GM19395 (cell line): Measurements from ENCODE around the gene EGR1.

Experiments used
- ATAC-seq: cut with Tn5 transposase; IDR thresholded peaks from one replicate; pipeline ENCODE4 v1.9.1; 2021; ENCODE audit warnings: mild to moderate bottlenecking, moderate library complexity; ENCODE audit not compliant: unreplicated experiment

Gene EGR1

DNA sequence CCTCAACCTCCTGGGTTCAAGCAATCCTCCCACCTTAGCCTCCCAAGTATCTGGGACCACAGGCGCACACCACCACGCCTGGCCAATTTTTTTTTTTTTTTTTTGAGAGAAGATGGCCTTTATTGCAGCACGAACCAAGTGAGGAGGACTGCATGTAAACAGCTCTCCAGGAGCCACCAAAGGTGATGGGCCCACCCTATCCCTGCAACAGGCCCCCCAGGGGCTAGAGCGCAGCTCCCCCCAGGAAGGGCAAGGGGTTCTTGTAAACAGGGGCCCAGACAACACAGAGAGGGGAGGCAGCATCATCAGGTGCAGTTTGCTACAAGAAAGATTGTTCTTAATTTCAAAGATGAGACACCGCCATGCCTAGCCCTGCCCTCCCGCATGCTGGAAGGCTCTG, 12.6 kb upstream of the EGR1 start:
- no peak for ATAC-seq

DNA sequence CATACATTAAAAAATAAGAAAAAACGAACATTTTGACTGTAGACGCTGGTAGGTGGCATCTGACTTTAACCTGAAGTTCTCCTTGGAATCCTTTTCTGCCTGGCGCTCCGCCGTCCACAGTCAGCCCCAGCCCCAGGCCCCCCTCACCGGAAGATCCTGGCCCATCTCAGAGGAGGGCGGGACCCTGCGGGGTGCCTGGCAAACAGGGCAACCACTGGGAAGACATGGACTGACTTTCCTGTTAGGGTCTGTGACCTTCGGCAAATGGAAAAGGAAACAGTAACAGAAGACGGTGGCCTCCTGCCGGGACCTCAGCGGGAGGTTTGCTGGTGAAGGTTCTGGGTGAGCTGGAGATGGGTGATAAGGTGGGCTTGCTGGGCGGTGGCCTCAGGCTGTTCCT, 11.7 kb upstream of the EGR1 start:
- no peak for ATAC-seq

DNA sequence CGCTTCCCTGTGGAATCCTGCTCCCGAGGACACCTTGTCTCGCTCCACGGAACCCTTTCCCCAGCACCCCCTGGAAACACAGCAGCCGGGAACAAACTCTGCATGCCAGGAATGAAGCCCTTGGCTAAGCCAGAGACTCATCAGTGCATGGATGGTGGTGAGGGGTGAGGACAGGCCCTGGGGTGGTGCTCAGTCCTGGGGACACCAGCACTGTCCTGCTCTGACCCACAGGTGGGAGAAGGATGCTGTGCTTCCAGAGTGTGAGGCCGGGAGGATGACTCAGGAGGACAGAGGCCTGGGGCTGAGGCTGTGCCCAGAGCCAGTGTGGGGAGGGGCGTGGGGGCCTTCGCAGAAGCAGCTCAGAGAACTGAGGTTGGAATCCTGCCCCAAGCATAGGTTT, 11.2 kb upstream of the EGR1 start:
- ATAC-seq, result no peak

DNA sequence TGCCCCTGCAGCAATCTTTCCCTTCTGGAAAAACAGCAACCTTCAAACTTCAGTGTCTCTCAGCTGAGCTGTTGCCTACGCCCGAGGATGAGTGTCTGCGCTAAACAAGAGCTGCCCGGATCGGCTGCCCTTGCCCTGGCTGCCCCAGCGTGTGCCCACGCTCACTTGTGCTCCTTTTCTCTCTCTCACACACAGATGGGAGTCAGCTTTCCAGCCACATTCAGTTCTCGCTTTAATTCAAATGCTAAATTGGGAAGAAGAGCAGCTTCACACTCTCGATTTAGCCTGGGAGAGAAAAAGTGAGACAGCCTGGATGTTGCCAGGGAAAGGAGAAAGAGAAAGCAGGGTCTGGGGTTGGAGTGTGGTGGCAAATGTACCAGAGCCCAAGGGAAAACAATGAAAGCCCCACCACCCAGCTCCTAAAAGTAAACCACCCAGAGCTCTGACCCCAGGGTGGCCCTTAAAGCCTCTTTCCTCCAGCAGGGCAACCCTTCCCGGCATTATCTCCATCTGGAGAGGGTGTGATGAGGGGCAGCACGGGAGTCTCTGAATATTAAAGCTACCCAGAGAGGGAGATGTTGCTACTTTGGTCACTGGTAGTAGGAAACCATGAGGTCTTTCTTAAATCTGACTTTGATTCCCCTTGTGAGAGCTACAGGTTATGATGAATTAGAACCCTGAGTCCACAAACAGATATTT, 9.9 kb upstream of the EGR1 start:
- ATAC-seq, result no peak

DNA sequence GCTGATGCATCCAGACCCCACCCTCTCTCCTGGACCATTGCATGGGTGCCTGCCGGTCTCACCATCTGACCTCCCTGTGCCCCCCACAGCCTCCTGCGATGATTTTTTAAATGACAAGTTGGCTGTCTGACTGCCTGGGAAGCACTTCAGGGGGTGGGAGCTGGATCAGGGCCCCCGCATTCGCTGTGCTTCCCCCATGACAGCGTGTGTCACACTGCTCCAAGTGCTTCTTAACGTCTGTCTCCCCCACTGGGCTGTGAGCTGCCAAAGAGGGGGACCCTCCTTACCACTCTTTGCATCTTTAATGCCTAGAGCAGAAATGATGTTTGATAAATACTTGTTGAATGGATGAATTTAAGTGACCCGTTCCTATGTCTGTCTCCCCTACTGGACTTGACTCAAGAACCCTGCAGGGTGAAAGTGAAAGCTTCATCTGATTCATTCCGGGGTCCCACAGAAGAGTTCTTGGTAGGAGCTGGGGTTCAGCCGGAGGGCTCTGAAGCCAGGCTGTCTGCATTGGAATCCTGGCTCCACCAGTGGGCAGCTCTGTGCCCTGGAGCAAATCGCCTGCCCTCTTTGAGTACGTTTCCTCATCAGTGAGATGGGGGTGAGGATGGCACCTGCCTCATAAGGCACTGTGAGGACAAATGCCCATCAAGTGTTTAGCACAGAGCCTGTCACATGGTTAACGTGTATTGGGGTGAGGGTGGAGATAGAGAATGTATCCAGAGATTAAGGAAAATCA, 7.6 kb upstream of the EGR1 start:
- no peak for ATAC-seq

DNA sequence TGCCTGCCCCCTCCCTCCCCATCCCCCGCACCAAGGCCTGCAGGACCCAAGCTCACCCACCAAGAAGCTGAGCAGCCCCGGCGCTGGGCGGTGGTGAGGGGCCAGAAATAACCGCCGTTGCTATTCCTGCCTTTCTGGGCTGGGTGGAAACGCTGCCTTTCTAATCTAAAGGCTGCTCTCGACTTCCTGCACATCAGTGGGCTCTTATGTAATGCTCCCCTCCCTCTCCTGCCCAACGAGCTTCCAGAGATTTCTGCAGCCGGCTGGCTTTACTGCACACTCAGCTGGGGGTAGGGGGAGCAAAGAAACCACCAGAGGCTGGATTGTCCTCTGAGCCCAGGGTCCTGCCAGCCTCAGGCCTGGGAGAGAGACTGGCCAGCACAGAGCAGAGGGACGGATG, 6.9 kb upstream of the EGR1 start:
- ATAC-seq, result no peak

DNA sequence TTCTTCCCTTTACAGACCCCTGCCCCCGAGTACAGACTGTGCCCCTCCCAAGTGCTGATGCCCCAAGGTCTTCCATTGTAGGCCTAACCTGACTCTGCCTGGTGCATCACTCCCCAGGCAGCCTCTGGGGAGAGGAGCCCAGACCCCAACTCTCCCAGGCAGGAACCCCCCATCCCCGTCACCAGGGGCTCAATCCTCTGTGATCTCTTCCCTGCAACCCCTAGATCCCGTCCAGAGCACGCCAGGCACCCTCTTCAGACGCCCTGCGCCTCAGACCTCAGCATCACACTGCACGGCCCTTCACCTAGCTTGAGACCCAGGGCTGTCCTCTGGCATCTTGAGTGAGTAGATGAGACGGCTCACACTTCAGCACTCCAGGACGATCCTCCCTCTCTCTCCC, 6.4 kb upstream of the EGR1 start:
- no peak for ATAC-seq

DNA sequence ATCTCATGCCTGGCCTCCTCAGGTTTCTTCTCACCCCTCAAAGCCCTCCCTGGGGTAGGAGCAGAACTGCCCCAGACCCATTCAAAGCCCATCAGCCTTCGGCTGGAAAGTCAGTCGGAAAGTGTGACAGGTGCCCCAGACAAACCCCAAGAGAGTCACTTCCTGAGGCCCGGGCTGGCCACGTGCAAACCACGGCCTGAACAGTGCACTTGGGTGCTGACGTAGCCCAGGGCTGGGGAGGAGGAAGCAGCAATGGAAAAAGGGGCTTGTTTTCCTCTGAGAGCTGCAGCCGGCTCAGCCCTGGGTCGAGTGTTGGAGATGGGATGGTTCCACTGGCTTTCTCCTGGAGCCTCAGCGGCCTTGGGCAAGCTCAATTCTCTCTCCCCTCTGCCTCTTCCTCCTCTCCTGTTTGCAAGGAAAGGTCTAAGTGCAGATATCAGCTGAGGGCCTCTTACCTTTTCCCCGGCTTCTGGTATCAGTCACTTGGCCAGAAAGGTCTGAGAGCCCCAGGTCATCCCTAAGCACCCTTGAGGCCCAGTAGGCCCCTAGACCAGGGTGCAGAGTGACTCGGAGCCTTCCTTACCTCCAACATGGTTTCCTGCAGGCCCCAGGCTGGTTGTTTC, 5.9 kb upstream of the EGR1 start:
- no peak for ATAC-seq

DNA sequence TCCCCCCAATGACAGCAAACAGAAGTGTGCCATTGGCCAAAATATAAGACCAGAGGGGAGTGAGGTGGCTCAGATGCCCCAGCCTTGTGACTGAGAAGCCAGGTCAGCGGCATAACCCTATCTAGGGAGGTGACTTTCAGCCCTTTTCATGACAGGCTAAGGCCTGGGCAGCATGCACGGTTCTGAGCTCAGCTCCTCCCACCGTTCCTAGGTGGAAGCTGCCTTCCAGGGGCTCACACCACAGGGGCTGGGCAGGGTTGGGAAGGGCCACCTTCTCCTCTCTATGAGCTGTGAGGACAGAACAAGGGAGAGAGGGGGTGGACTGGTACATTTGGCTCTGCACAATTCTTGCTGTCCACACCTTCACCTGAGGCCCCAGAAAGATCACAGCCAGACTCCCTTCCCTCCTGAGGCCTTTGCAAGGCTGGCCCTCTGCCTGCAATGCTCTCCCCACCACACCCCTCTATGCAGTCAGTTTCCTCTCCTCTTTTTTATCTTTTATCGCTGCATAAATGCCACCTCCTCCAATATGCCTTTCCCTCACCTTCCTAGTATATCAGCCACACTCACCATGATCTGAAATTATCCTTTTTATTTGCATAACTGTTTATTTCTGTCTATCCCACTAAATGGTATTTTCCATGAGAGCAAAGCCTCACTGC, 5.1 kb upstream of the EGR1 start:
- no peak for ATAC-seq

DNA sequence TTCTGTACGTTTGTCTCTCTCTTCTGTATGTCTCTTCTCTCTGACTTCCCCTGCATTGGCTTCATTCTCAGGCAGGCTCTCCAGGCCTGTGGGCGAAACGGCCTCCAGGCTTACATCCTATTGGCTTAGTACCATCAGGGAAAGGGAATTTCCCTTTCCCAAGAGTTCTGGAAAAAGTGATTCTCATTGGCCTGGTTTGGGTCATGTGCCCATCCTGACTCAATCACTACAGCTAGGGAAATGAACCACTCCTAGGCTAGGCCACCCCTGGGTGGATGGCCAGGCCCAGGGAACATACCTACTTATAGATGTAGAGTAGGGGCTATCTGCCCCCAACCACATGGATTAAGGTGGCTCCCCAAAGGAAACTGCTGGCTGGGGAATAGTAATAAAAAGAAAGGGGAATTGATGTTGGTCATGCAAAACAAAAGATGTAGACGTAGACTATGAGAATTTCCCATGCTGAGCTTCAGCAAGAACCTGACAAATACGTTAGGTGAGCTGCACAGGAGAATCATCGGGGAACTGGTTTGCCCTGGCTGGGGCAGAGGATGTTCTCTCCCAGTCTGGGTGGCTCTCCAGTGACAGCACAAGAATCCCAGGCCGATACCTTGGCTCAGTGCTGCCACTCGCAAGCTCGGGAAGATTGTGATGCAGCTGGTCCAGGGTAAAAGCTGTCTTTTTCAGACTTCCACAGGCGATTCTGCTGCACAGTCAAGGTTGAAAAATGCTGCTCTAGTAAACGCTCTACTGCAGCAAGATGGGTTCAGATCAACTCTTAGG, 3.7 kb upstream of the EGR1 start:
- no peak for ATAC-seq

DNA sequence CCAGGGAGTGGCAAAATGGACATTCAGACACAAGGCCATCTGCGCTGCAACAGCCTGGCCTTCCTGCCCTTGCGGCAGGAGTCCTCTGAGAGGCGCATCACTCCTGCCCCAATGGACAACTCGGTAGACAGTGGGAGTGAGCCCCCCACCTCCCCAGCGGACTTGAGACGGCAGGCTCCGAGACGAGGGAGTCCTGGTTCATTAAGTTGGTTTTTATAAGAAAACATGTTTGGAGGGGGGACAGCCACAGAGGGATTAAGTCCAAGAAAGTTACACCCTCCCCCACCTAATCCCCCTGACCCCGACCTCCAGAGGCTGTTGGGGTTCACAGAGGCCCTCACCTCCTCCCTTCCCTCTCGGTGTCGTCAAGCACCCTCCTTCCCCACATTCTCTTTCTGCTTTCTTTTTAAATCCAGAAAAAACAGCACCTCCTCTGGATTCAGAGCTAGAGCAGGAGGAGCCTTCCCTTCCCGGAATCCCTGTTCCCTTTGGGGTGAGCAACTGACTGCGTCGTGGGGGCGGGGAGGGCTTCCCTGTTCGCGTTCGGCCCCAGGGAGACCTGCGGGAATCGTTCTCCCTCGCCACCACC, 1.8 kb upstream of the EGR1 start:
- ATAC-seq, result no peak

DNA sequence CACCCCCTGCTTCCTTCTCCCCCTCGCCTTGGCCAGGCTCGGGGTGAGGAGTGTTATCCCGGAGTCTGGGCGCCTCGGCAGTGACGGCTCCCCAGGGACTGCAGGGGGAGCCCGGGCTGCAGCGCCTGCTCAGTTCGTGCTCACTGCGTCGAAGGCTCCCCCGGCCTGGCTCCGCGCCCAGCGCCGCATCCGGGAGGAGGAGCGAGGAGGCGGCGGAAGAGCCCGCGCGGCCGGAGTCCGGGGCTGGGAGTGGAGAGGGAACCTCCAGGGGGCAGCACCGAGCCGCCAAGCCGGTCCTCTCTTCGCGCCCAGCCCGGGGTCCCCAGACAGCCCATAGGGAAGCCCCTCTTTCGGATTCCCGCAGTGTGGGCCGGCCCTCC, 1.3 kb upstream of the EGR1 start:
- peak; percentile 57 for ATAC-seq

DNA sequence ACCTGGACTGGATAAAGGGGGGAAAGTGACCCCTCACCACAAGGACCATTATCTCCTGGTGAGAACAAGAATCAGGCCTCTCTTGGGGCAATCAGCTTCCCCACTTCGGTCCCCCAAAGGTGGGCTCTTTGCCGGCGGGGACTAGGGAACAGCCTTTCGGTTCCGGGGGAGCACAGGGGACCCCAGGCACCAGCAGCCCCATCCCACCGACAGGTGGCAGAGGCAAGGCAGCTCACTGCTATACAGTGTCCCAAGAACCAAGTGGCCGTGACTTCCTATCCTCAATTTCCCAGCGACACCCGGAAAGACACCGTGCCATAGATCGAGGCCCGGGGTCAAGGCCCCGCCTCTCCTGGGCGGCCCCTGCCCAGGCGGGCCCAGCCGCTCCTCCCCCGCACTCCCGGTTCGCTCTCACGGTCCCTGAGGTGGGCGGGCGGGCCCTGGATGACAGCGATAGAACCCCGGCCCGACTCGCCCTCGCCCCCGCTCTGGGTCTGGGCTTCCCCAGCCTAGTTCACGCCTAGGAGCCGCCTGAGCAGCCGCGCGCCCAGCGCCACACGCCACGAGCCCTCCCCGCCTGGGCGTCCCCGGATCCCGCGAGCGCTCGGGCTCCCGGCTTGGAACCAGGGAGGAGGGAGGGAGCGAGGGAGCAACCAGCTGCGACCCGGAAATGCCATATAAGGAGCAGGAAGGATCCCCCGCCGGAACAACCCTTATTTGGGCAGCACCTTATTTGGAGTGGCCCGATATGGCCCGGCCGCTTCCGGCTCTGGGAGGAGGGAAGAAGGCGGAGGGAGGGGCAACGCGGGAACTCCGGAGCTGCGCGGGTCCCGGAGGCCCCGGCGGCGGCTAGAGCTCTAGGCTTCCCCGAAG, 655 bp upstream of the EGR1 start:
- peak; percentile 84 for ATAC-seq

DNA sequence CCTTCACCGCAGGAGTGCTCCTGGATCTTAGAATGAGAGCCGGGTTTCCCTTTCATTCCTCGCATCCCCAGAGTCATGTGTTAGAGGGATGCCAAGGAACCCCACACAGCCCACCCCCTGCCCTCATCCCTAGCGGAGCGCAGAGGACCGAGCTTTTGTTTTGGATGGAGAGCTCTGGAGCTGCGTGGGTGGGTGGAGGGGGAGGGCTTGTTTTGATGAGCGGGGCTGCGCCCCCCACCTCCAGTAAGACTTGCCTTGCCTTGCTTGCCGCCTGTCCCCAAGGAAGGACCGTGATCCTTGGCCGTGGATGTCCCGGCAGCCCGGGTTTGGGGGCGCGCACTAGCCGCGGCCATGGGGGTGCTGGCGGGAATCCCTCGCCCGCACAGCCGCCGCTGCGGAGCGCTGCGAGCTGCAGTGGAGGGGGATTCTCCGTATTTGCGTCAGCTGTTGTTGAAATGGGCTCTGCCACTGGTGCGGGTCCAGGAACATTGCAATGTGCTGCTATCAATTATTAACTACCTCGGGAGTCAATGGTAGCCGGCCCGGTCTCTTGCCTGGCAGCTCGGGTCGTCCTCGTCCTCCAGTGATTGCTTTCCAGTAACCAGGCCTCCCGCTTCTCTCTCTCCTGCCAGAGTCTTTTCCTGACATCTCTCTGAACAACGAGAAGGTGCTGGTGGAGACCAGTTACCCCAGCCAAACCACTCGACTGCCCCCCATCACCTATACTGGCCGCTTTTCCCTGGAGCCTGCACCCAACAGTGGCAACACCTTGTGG, 1.0 kb downstream of the EGR1 start:
- ATAC-seq, result no peak

DNA sequence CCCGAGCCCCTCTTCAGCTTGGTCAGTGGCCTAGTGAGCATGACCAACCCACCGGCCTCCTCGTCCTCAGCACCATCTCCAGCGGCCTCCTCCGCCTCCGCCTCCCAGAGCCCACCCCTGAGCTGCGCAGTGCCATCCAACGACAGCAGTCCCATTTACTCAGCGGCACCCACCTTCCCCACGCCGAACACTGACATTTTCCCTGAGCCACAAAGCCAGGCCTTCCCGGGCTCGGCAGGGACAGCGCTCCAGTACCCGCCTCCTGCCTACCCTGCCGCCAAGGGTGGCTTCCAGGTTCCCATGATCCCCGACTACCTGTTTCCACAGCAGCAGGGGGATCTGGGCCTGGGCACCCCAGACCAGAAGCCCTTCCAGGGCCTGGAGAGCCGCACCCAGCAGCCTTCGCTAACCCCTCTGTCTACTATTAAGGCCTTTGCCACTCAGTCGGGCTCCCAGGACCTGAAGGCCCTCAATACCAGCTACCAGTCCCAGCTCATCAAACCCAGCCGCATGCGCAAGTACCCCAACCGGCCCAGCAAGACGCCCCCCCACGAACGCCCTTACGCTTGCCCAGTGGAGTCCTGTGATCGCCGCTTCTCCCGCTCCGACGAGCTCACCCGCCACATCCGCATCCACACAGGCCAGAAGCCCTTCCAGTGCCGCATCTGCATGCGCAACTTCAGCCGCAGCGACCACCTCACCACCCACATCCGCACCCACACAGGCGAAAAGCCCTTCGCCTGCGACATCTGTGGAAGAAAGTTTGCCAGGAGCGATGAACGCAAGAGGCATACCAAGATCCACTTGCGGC, 1.8 kb downstream of the EGR1 start:
- ATAC-seq, result no peak

DNA sequence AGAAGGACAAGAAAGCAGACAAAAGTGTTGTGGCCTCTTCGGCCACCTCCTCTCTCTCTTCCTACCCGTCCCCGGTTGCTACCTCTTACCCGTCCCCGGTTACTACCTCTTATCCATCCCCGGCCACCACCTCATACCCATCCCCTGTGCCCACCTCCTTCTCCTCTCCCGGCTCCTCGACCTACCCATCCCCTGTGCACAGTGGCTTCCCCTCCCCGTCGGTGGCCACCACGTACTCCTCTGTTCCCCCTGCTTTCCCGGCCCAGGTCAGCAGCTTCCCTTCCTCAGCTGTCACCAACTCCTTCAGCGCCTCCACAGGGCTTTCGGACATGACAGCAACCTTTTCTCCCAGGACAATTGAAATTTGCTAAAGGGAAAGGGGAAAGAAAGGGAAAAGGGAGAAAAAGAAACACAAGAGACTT, 2.4 kb downstream of the EGR1 start:
- ATAC-seq, result no peak

DNA sequence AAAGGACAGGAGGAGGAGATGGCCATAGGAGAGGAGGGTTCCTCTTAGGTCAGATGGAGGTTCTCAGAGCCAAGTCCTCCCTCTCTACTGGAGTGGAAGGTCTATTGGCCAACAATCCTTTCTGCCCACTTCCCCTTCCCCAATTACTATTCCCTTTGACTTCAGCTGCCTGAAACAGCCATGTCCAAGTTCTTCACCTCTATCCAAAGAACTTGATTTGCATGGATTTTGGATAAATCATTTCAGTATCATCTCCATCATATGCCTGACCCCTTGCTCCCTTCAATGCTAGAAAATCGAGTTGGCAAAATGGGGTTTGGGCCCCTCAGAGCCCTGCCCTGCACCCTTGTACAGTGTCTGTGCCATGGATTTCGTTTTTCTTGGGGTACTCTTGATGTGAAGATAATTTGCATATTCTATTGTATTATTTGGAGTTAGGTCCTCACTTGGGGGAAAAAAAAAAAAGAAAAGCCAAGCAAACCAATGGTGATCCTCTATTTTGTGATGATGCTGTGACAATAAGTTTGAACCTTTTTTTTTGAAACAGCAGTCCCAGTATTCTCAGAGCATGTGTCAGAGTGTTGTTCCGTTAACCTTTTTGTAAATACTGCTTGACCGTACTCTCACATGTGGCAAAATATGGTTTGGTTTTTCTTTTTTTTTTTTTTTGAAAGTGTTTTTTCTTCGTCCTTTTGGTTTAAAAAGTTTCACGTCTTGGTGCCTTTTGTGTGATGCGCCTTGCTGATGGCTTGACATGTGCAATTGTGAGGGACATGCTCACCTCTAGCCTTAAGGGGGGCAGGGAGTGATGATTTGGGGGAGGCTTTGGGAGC, 3.1 kb downstream of the EGR1 start:
- ATAC-seq, result no peak
